Neural cell (in vitro differentiated cells): Measurements from ENCODE around the gene MRPL10. TPM values are rescaled to one million over a fixed set of nuclear protein-coding genes. Genes with fewer than 3 reads are reported as not detected.

Experiments
- H2AFZ ChIP-seq: fragments of 200-600, 300-800 bp; sonication (generic), shearing (Covaris generic); 2 replicates; pipeline ENCODE4 v1.6.0; 2014; ENCODE audit warnings: low read depth, mild to moderate bottlenecking, antibody characterized with exemption, low read length, moderate library complexity
- H3F3A ChIP-seq: fragments of 200-600 bp; shearing (Covaris generic); 2 replicates; pipeline ENCODE4 v1.6.1; 2016; ENCODE audit warnings: mild to moderate bottlenecking, moderate library complexity, mixed read lengths, antibody characterized with exemption, low read length; ENCODE audit not compliant: insufficient read depth, poor library complexity, severe bottlenecking
- H3K27ac ChIP-seq: fragments of 200-600, 300-800 bp; sonication (generic), shearing (Covaris generic); 2 replicates; pipeline ENCODE4 v1.5.1; 2014; ENCODE audit warnings: mild to moderate bottlenecking, low read length, moderate library complexity
- H3K27me3 ChIP-seq: fragments of 300-800, 200-600 bp; sonication (generic), shearing (Covaris generic); 2 replicates; pipeline ENCODE4 v1.6.0; 2014; ENCODE audit warnings: mild to moderate bottlenecking, low read depth, low read length, moderate library complexity; ENCODE audit not compliant: insufficient read depth
- H3K36me3 ChIP-seq: fragments of 300-800, 200-600 bp; sonication (generic), shearing (Covaris generic); 2 replicates; pipeline ENCODE4 v1.5.1; 2014; ENCODE audit warnings: mild to moderate bottlenecking, antibody characterized with exemption, low read length, moderate library complexity; ENCODE audit not compliant: insufficient read depth
- H3K4me2 ChIP-seq: fragments of 300-800, 200-600 bp; sonication (generic), shearing (Covaris generic); 2 replicates; pipeline ENCODE4 v1.6.0; 2014; ENCODE audit warnings: mild to moderate bottlenecking, low read length
- H3K4me3 ChIP-seq: fragments of 300-800, 200-600 bp; sonication (generic), shearing (Covaris generic); 2 replicates; pipeline ENCODE4 v1.5.1; 2014; ENCODE audit warnings: mild to moderate bottlenecking, low read length, moderate library complexity
- H3K79me2 ChIP-seq: fragments of 200-600 bp; shearing (Covaris generic); replicated peaks from 2 replicates; pipeline ENCODE4 v1.6.0; 2014; ENCODE audit warnings: mild to moderate bottlenecking, low read length, moderate library complexity; ENCODE audit not compliant: insufficient read depth
- H3K9ac ChIP-seq: fragments of 300-800, 200-600 bp; sonication (generic), shearing (Covaris generic); 2 replicates; pipeline ENCODE4 v1.6.1; 2016; ENCODE audit warnings: mild to moderate bottlenecking, low read length, mixed read lengths
- H3K9me2 ChIP-seq: fragments of 200-600 bp; shearing (Covaris generic); 2 replicates; pipeline ENCODE4 v1.6.1; 2016; ENCODE audit warnings: mild to moderate bottlenecking, low read length, mixed read lengths; ENCODE audit not compliant: insufficient read depth
- H3K9me3 ChIP-seq: fragments of 200-600, 300-800 bp; sonication (generic), shearing (Covaris generic); 2 replicates; pipeline ENCODE4 v1.6.1; 2016; ENCODE audit warnings: mild to moderate bottlenecking, mixed run types, low read length, moderate library complexity, mixed read lengths
- H4K20me1 ChIP-seq: fragments of 200-600 bp; shearing (Covaris generic); 2 replicates; pipeline ENCODE4 v1.6.1; 2016; ENCODE audit warnings: mild to moderate bottlenecking, mixed run types; ENCODE audit not compliant: insufficient read depth
- EP300 ChIP-seq: fragments of 450-650 bp; conservative IDR thresholded peaks from 2 replicates; pipeline ENCODE4 v1.6.1; 2014; ENCODE audit warnings: antibody characterized with exemption, mild to moderate bottlenecking, moderate library complexity; ENCODE audit not compliant: poor library complexity, severe bottlenecking
- EZH2 ChIP-seq: fragments of 200-600, 300-800 bp; shearing (Covaris generic), sonication (generic); IDR thresholded peaks from 2 replicates; pipeline ENCODE4 v1.6.1; 2014; ENCODE audit warnings: antibody characterized with exemption, low read length, borderline replicate concordance, mild to moderate bottlenecking; ENCODE audit not compliant: insufficient read depth, poor library complexity, severe bottlenecking
- MXI1 ChIP-seq: fragments of 450-650 bp; conservative IDR thresholded peaks from 2 replicates; pipeline ENCODE4 v1.6.1; 2014; ENCODE audit warnings: antibody characterized with exemption, mild to moderate bottlenecking; ENCODE audit not compliant: poor library complexity, severe bottlenecking
- POLR2AphosphoS5 ChIP-seq: IDR thresholded peaks from 2 replicates; pipeline ENCODE4 v1.6.1; 2012
- RAD21 ChIP-seq: fragments of 450-650 bp; conservative IDR thresholded peaks from 2 replicates; pipeline ENCODE4 v1.6.1; 2014; ENCODE audit warnings: antibody characterized with exemption, mild to moderate bottlenecking, moderate library complexity
- REST ChIP-seq: IDR thresholded peaks from 2 replicates; pipeline ENCODE4 v1.6.1; 2012; ENCODE audit warnings: borderline replicate concordance
- SMC3 ChIP-seq: fragments of 450-650 bp; conservative IDR thresholded peaks from 2 replicates; pipeline ENCODE4 v1.6.1; 2014; ENCODE audit warnings: antibody characterized with exemption, mild to moderate bottlenecking, moderate library complexity; ENCODE audit not compliant: poor library complexity
- TAF1 ChIP-seq: IDR thresholded peaks from 2 replicates; pipeline ENCODE4 v1.6.1; 2012; ENCODE audit warnings: low read depth
- polyA plus RNA-seq: library from polyadenylated mRNA; depleted of rRNA; stranded (reverse); fragments of >200 nt; gene quantifications from 2 replicates; pipeline ENCODE4 v1.2.3, GENCODE V29; 2014
- TF ChIP-seq, protein P1 (sequence below): fragments of 450-650 bp; IDR thresholded peaks from 2 replicates; pipeline ENCODE4 v1.5.1; 2014; ENCODE audit warnings: antibody characterized with exemption, mild to moderate bottlenecking, moderate library complexity; ENCODE audit not compliant: poor library complexity, severe bottlenecking

Gene MRPL10
- polyA plus RNA-seq, 1 donor from 2014 or later: 34.2 TPM

DNA sequence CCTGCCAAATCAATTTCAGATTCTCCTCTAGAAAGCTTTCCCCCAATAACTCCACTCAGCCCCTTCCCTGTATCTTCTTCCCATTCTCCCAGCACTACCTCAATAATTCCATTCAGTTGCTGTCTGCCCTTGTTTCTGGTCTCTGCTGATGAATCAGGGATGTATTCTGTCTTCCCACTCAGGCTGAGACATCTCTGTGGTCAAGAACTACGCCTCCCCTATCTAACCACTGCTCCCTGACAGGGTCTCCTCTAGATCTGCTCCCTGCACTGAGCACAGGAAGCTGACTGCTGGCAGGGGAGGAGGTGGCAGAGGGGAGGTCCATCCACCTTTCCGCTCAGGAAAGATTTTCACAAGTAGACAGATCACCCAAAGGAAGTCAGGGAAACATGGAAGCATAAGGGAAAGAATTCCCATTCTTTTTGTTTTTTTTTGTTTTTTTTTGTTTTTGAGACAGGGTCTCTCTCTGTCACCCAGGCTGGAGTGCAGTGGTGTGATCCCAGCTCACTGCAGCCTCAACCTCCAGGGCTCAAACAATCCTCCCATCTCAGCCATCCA lies 47.8 kb upstream of the MRPL10 start:
- Histone ChIP-seq H3K9me2 (no peaks in the 10 kb centered on the region), H4K20me1 (no peaks in the 10 kb centered on the region), H3K4me2 (no peak overlapping the region), H3K27me3 (no peaks in the 10 kb centered on the region), H3K9ac (no peak overlapping the region), H2AFZ (no peak overlapping the region), H3K4me3 (no peak overlapping the region), H3K9me3 (no peaks in the 10 kb centered on the region), H3F3A (no peaks in the 10 kb centered on the region), H3K36me3 (no peaks in the 10 kb centered on the region), H3K27ac (no peak overlapping the region), H3K79me2 (no peaks in the 10 kb centered on the region)
- TF ChIP-seq TAF1 (no peak), EZH2 (no peak), REST (no peak), MXI1 (no peak), SMC3 (no peak), RAD21 (no peak), EP300 (no peak), POLR2AphosphoS5 (no peak)
- TF ChIP-seq, protein P1, sequence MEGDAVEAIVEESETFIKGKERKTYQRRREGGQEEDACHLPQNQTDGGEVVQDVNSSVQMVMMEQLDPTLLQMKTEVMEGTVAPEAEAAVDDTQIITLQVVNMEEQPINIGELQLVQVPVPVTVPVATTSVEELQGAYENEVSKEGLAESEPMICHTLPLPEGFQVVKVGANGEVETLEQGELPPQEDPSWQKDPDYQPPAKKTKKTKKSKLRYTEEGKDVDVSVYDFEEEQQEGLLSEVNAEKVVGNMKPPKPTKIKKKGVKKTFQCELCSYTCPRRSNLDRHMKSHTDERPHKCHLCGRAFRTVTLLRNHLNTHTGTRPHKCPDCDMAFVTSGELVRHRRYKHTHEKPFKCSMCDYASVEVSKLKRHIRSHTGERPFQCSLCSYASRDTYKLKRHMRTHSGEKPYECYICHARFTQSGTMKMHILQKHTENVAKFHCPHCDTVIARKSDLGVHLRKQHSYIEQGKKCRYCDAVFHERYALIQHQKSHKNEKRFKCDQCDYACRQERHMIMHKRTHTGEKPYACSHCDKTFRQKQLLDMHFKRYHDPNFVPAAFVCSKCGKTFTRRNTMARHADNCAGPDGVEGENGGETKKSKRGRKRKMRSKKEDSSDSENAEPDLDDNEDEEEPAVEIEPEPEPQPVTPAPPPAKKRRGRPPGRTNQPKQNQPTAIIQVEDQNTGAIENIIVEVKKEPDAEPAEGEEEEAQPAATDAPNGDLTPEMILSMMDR: no peak

DNA sequence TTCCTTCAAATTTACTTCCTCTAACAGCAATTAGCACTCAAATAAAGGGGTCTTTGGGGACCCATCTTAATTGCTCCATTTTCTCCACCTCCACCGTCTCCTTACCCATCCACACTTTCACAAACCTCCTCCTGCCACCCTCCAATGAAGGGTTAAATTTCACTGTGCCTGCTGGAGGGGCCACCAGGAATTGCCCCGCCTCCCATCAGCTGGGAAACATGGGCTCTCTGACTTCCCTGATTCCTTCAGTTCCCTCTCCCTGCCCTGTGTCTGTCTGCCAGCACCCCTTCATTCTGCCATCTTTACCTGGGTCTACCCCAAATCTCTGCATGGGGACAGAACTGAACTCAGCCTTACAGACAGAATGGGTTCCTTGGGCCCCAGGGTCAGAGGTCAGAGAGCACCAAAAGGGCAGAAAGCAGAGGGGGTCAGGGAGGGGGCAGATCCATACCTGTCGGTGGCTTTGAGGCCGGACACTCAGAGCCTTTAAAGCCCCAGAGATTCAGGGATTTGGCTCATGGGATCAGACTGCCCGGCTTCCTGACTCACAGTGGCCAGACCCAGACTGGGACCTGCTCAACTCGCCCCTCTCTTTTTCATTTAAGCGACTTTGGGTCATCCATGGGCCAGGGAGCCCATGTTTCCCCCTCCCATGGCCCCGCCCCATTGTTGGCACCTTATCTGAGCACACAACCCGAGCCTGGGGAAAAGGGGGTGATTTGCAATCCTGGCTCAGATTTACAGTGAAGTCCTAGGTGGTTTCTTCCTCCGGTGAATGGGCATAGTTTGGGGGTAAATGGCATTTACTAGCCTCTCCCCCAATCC lies 47.1 kb upstream of the MRPL10 start:
- Histone ChIP-seq H3F3A (no peaks in the 10 kb centered on the region), H3K79me2 (no peaks in the 10 kb centered on the region), H3K27me3 (peaks cover 6% of the 10 kb centered on the region), H3K27ac (no peak overlapping the region), H3K9me2 (no peaks in the 10 kb centered on the region), H3K9me3 (no peaks in the 10 kb centered on the region), H3K4me3 (no peak overlapping the region), H3K4me2 (no peak overlapping the region), H3K36me3 (no peaks in the 10 kb centered on the region), H2AFZ (no peak overlapping the region), H3K9ac (no peak overlapping the region), H4K20me1 (no peaks in the 10 kb centered on the region)
- TF ChIP-seq, protein P1: no peak
- TF ChIP-seq MXI1: no peak
- no peak for TF ChIP-seq RAD21
- no peak for TF ChIP-seq TAF1
- no peak for TF ChIP-seq SMC3
- no peak for TF ChIP-seq POLR2AphosphoS5
- TF ChIP-seq EP300: no peak
- no peak for TF ChIP-seq REST
- no peak for TF ChIP-seq EZH2
